CD4-positive, alpha-beta T cell treated with Interleukin-10 for 1 hour (primary cell): Measurements from ENCODE around the gene COL9A2.

ENCODE experiments used
- DNase-seq: peaks from one replicate; pipeline ENCODE4 v3.0.0-alpha.2; 2020

COL9A2 gene

GRCh38 chr1:40317394-40318074 lies 448 bp upstream of the COL9A2 start:
- no peak for DNase-seq

GRCh38 chr1:40315795-40316594 lies 1.1 kb downstream of the COL9A2 start:
- DNase-seq, result peak; percentile 27

GRCh38 chr1:40315239-40315794 lies 1.8 kb downstream of the COL9A2 start:
- peak; percentile 89 for DNase-seq

GRCh38 chr1:40314721-40315238 lies 2.3 kb downstream of the COL9A2 start:
- DNase-seq, result no peak

GRCh38 chr1:40313958-40314720 lies 2.9 kb downstream of the COL9A2 start:
- DNase-seq, result no peak

- no peak for DNase-seq
These were observed 3.6 kb downstream of the COL9A2 start for GRCh38 chr1:40313329-40313957.

- peak; percentile 42 for DNase-seq
These were observed 4.6 kb downstream of the COL9A2 start for GRCh38 chr1:40312238-40313205.

- DNase-seq, result no peak
These were observed 5.4 kb downstream of the COL9A2 start for GRCh38 chr1:40311692-40312091.

GRCh38 chr1:40310983-40311642 lies 6.0 kb downstream of the COL9A2 start:
- no peak for DNase-seq

- DNase-seq, result no peak
These were observed 7.0 kb downstream of the COL9A2 start for GRCh38 chr1:40310129-40310461.

GRCh38 chr1:40309374-40310128 lies 7.5 kb downstream of the COL9A2 start:
- DNase-seq, result no peak

- DNase-seq, result no peak
These were observed 8.9 kb downstream of the COL9A2 start for GRCh38 chr1:40308036-40308727.

- DNase-seq, result no peak
These were observed 9.9 kb downstream of the COL9A2 start for GRCh38 chr1:40307186-40307585.

GRCh38 chr1:40306296-40306695 lies 10.8 kb downstream of the COL9A2 start:
- no peak for DNase-seq

GRCh38 chr1:40305871-40306270 lies 11.2 kb downstream of the COL9A2 start:
- no peak for DNase-seq

GRCh38 chr1:40305451-40305850 lies 11.6 kb downstream of the COL9A2 start:
- DNase-seq, result no peak

GRCh38 chr1:40303790-40304189 lies 13.3 kb downstream of the COL9A2 start:
- DNase-seq, result no peak

GRCh38 chr1:40303051-40303771 lies 13.9 kb downstream of the COL9A2 start:
- DNase-seq, result no peak

GRCh38 chr1:40302475-40302874 lies 14.6 kb downstream of the COL9A2 start:
- no peak for DNase-seq
